ENCODE measurements around the gene TRDN. TPM values are rescaled to one million over a fixed set of nuclear protein-coding genes. Genes with fewer than 3 reads are reported as not detected.

Gene TRDN
- total and polyA plus RNA-seq, 8 donors = 0.08 to 0.21 TPM; not detected in 6

- ATAC-seq (no peak), FAIRE-seq (no peak), DNase-seq (no peak)
- TF ChIP-seq, protein P1, sequence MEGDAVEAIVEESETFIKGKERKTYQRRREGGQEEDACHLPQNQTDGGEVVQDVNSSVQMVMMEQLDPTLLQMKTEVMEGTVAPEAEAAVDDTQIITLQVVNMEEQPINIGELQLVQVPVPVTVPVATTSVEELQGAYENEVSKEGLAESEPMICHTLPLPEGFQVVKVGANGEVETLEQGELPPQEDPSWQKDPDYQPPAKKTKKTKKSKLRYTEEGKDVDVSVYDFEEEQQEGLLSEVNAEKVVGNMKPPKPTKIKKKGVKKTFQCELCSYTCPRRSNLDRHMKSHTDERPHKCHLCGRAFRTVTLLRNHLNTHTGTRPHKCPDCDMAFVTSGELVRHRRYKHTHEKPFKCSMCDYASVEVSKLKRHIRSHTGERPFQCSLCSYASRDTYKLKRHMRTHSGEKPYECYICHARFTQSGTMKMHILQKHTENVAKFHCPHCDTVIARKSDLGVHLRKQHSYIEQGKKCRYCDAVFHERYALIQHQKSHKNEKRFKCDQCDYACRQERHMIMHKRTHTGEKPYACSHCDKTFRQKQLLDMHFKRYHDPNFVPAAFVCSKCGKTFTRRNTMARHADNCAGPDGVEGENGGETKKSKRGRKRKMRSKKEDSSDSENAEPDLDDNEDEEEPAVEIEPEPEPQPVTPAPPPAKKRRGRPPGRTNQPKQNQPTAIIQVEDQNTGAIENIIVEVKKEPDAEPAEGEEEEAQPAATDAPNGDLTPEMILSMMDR (IDR thresholded peaks at IDR 0.05) = no peak
- Histone ChIP-seq H3K4me3 (no peak overlapping the region), H3K36me3 (no peaks in the 10 kb centered on the region), H3K27ac (no peak overlapping the region), H3K4me1 (no peaks in the 10 kb centered on the region), H3K27me3 (no peaks in the 10 kb centered on the region), H3K9me3 (no peaks in the 10 kb centered on the region)
- intact Hi-C loops (cut with DNase I) = no loop called here
- 45 to 50% methylated on average over 2 of the region's 2 CpGs for WGBS, 2 donors
Measured at GRCh38 chr6:123594776-123595175, 42.0 kb downstream of the TRDN start.

DNA sequence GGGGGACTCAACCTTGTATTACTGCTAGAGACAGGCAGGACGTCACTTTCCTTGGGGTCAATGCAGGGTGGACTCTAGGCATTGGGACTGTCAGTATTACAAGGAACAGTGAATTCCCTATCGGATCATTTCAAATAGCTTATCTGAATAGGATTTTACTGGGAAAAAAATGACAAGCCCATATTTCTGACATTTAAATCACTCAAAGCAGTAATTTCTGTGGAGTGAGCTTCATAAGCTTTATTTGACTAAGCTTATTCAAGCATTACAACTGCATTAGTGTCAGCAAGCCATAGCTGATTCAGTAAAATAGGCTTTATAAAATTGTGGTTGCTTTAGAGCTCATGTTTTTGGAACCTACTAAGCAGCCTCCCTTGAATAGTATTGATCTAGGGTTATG, 44.3 kb downstream of the TRDN start:
- ATAC-seq (no peak), FAIRE-seq (no peak), DNase-seq (no peak)
- H3K27me3 ChIP-seq = no peaks in the 10 kb centered on the region
- intact Hi-C loops (cut with DNase I) = no loop called here
- H3K36me3 ChIP-seq = no peaks in the 10 kb centered on the region
- no peak overlapping the region for H3K27ac ChIP-seq
- TF ChIP-seq, protein P1 (IDR thresholded peaks at IDR 0.05) = no peak
- no peak overlapping the region for H3K4me3 ChIP-seq
- 49 to 58% methylated on average over 2 of the region's 2 CpGs for WGBS, 2 donors
- no peaks in the 10 kb centered on the region for H3K4me1 ChIP-seq
- no peaks in the 10 kb centered on the region for H3K9me3 ChIP-seq

DNA sequence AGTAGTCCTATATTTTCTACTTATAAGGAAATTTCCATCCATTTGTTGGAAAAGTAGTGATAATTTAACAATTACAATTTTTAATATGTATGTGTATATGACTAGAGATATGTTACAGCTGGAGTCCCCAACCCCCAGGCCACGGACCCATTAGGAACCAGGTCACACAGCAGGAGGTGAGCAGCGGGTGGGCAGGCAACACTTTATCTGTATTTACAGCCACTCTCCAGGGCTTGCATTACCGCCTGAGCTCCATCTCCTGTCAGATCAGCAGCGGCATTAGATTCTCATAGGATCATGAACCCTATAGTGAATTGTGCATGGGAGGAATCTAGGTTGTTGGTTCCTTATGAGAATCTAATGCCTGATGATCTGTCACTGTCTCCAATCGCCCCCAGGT, 46.8 kb downstream of the TRDN start:
- H3K9me3 ChIP-seq = no peaks in the 10 kb centered on the region
- intact Hi-C loops (cut with DNase I) = no loop called here
- 72 to 79% methylated on average over 5 of the region's 5 CpGs for WGBS, 2 donors
- FAIRE-seq = no peak
- no peak for DNase-seq
- H3K27ac ChIP-seq = no peak overlapping the region
- H3K27me3 ChIP-seq = no peaks in the 10 kb centered on the region
- no peaks in the 10 kb centered on the region for H3K4me1 ChIP-seq
- no peaks in the 10 kb centered on the region for H3K36me3 ChIP-seq
- TF ChIP-seq, protein P1 (IDR thresholded peaks at IDR 0.05) = no peak
- no peak for ATAC-seq
- no peak overlapping the region for H3K4me3 ChIP-seq

DNA sequence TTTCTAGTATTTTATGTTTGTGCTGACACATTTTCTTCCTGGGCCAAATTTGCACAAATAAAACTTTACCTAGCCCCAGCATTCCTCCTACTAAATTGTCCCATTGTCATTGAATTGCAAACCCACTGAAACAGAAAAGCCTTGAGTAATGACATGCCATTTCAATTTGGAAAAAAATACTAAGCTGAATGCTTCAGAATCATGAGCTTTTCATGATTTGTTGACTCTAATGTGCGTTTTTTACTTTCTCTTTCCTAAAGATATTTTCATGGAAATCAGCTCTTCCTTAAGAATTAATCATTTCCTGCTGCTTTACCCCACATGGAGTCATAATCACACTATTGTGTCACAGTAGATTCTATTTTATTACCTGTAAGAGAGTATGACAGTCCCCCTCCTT, 47.4 kb downstream of the TRDN start:
- H3K4me3 ChIP-seq = no peak overlapping the region
- H3K36me3 ChIP-seq = no peaks in the 10 kb centered on the region
- no peak overlapping the region for H3K27ac ChIP-seq
- H3K27me3 ChIP-seq = no peaks in the 10 kb centered on the region
- no peak for FAIRE-seq
- DNase-seq = no peak
- no peak for ATAC-seq
- TF ChIP-seq, protein P1 (IDR thresholded peaks at IDR 0.05) = no peak
- 15% methylated on average over 1 of the region's 1 CpG for WGBS, 2 donors
- no peaks in the 10 kb centered on the region for H3K4me1 ChIP-seq
- intact Hi-C loops (cut with DNase I) = no loop called here
- H3K9me3 ChIP-seq = no peaks in the 10 kb centered on the region

GRCh38 chr6:123588546-123588895, 48.2 kb downstream of the TRDN start:
- TF ChIP-seq, protein P1 (IDR thresholded peaks at IDR 0.05) = no peak
- FAIRE-seq (no peak), DNase-seq (no peak), ATAC-seq (no peak)
- no peak overlapping the region for H3K27ac ChIP-seq
- intact Hi-C loops (cut with DNase I) = no loop called here
- no peaks in the 10 kb centered on the region for H3K4me1 ChIP-seq
- H3K27me3 ChIP-seq = no peaks in the 10 kb centered on the region
- no peaks in the 10 kb centered on the region for H3K36me3 ChIP-seq
- H3K4me3 ChIP-seq = no peak overlapping the region
- H3K9me3 ChIP-seq = no peaks in the 10 kb centered on the region
- 62 to 67% methylated on average over 1 of the region's 1 CpG for WGBS, 2 donors
